Fibroblast of the aortic adventitia (primary cell): ENCODE results near the gene PRKCH. TPM values are rescaled to one million over a fixed set of nuclear protein-coding genes. Genes with fewer than 3 reads are reported as not detected.
A peak's percentile ranks its signal among the peaks of the same experiment; 100 is the strongest.

Experiments
- DNase-seq: peaks from one replicate; pipeline ENCODE4 v3.0.0-alpha.2; 2010; ENCODE audit warnings: low read depth
- H3K4me3 ChIP-seq: 2 replicates; pipeline ENCODE4 v1.5.1; 2011; ENCODE audit warnings: low read depth, mild to moderate bottlenecking, control low read depth, low read length, moderate library complexity
- CTCF ChIP-seq: IDR thresholded peaks from 2 replicates; pipeline ENCODE4 v1.5.1; 2011; ENCODE audit warnings: mild to moderate bottlenecking, low read length, control low read depth, inconsistent platforms; ENCODE audit not compliant: insufficient read depth
- total RNA-seq: library from RNA; depleted of rRNA; stranded (reverse); fragments of >200 nt; gene quantifications from 2 replicates; pipeline ENCODE4 v1.2.3, GENCODE V29; 2012; ENCODE audit warnings: low replicate concordance

Gene PRKCH
- total RNA-seq, 1 donor: 4.2 TPM

DNA sequence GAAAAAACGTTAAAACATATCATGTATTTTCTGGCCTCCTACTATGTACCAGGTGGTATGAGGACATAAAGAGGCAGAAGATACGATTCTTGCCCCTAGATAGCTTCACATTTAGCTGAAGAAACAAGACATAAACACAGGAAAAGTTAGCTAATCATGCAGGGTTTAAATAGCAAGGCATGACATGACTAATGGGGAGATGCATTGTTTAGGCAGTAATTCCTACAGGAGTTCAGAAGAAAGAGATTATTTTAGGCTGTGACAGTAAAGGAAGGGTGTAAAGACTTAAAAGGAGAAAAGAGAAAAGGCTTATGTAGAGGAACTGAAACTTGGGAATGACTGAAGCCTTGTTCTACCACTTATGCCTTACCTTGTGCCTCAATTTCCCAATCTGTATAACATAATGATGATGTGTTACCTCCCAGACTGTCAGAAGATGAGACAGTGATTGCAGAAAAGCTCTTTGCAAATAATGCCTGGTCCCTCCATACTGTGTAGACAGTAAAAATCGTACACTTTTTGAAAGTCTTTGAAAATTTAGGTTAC, 44.4 kb downstream of the PRKCH start:
- DNase-seq: peak; percentile 10

GRCh38 chr14:61368114-61368710, 46.8 kb downstream of the PRKCH start:
- no peak for TF ChIP-seq CTCF
- H3K4me3 ChIP-seq: no peak overlapping the region
- DNase-seq: no peak

More for the DNA sequence above, 44.4 kb downstream of the PRKCH start:
- no peak for TF ChIP-seq CTCF
- H3K4me3 ChIP-seq: no peak overlapping the region

GRCh38 chr14:61368781-61369453, 47.5 kb downstream of the PRKCH start:
- no peak for DNase-seq
- TF ChIP-seq CTCF: no peak
- no peak overlapping the region for H3K4me3 ChIP-seq

- DNase-seq: no peak
- H3K4me3 ChIP-seq: no peak overlapping the region
- no peak for TF ChIP-seq CTCF
These were observed 48.1 kb downstream of the PRKCH start for GRCh38 chr14:61369454-61369810.

DNA sequence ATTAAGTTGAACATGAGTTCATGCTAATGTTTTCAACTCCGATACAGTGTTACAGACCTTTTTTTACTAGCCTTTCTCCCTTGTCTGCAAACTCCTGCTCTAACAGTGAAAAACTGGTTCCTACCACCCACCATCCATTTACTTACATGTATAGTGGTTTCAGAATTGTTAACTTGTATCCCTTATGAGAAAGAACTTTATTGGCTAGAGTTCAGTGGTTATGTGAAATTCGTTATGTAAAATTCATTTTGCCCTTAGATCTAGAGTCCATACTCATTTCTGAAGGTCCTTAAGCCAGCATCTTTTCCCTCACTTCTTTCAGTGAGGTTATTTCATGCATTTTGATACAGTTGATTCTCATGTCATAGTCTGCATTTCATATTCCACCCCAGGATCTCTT, 51.0 kb downstream of the PRKCH start:
- no peak overlapping the region for H3K4me3 ChIP-seq
- no peak for TF ChIP-seq CTCF
- no peak for DNase-seq

DNA sequence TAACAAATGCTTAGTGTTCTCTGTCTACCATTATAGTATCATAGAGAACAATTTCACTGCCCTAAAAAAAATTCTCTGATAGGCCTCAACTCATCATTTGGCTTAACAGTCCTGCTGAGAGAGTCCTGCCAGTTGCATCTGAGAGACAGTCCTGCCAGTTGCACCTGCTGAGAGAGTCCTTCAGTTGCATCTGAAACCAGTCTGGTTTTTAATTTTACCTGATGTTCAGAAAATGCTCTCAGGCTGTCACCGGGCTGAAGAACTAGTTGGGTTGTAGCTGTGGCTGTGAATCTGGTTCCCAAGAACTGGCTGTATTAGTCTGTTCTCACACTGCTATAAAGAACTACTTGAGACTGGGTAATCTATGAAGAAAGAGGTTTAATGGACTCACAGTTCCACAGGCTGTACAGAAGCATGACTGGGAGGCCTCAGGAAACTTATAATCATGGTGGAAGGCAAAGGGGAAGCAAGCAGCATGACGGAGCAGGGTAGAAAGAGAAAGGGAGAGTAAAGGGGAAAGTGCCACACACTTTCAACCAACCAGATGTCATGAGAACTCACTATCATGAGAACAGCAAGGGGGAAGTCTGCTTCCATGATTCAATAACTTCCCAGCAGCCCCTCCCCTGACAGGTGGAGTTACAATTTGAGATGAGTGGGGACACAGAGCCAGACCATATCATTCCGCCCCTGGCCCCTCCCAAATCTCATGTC, 51.6 kb downstream of the PRKCH start:
- no peak overlapping the region for H3K4me3 ChIP-seq
- DNase-seq: no peak
- TF ChIP-seq CTCF: no peak
